HG03108 (cell line): Measurements from ENCODE around the gene ROBO2.
"Not testable (repeated sequence)": the region's sequence is repeated elsewhere in the genome, so short reads cannot be mapped to it uniquely, and the experiment has no call there.

Experiments
- ATAC-seq: cut with Tn5 transposase; IDR thresholded peaks from one replicate; pipeline ENCODE4 v1.9.1; 2021; ENCODE audit warnings: moderate library complexity; ENCODE audit not compliant: unreplicated experiment

The ROBO2 gene

GRCh38 chr3:77404871-77405270 is 365.0 kb downstream of the ROBO2 start:
- no peak for ATAC-seq

DNA sequence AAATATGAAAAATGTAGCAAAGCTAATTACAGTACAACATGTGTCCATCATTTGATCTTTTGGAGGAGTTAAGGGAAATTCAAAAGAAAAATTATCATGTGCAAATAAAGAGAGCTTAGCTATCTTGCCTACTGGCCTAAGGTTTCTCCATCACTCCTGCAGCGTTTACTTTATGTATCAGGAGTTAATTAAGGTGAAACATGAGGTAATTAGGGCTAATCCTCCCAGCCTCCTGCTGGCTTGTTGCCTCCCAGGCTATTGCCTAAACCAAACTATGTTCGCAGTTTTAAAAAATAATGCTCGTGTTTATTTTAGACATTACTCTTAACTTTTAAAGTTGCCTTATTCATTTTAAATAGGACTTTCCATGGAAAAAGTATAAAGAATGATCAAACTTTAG is 367.5 kb downstream of the ROBO2 start:
- ATAC-seq: no peak

DNA sequence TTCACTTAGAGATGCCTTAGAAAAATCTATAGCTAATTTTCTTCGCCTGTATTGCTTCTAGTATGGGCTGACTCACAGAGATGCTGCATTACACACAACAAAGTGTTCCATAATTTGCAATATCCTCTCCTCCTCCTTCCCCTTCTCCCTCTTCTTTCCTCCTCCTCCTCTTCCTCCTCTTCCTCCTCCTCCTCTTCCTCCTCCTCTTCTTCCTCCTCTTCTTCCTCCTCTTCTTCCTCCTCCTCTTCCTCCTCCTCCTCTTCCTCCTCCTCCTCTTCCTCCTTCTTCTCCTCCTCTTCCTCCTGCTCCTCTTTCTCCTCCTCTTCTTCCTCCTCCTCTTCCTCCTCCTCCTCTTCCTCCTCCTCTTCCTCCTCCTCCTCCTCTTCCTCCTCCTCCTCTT is 370.4 kb downstream of the ROBO2 start:
- ATAC-seq: not testable (repeated sequence)

DNA sequence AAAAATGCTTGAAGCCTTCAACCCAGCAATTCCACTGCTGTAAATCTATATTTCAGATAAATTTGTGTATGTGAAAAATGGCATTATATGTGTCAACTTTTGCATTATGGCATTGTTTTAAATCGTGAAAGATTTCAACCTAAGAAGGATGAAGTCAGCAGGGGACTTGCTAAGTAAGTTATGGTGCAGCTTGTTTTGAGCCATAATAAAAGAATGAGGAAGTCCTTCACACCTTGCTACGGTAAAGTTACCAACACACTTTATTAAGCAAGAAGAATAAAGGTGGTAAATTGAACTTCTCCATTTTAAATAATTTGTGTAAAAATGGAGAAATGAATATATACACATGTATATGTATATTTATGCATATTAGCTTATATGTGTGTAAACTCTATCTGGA is 371.4 kb downstream of the ROBO2 start:
- ATAC-seq: no peak

DNA sequence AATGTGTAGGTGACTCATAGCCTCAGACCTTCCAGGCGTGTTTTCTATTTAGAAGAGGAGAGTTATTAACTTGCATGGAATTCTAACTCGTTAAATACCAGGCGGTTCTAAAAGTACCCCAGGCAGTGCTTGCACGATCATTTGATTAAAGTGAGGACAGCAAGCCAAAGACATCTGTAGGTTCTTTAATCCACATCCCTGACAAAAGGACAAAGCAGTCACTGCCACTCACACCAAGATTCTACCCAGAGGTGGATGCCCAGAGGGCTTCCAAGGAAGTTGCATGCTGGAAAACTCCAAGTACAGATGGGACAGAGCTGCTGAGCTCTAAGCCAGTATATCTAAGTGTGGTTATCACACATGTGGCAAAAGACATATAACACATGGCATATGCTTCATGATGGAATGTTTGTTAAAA is 372.1 kb downstream of the ROBO2 start:
- ATAC-seq: no peak

DNA sequence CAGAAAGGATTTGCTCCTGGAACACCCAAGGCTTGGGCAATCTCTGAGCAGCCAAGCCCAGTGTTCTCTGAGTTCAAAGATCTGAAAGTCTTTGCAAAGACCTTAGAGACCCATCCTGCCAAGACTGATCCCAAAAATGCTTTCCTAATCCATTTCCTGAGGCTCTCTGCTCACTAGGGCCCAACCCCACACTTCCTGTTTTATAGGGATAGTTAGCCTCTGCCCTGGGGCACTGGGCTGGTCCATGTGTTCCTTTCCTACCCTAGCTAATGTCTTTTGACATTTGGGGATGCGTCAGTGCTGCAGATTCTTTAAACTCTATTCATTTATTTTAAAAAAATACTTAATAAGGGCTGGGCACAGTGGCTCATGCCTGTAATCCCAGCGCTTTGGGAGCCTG is 372.7 kb downstream of the ROBO2 start:
- no peak for ATAC-seq

DNA sequence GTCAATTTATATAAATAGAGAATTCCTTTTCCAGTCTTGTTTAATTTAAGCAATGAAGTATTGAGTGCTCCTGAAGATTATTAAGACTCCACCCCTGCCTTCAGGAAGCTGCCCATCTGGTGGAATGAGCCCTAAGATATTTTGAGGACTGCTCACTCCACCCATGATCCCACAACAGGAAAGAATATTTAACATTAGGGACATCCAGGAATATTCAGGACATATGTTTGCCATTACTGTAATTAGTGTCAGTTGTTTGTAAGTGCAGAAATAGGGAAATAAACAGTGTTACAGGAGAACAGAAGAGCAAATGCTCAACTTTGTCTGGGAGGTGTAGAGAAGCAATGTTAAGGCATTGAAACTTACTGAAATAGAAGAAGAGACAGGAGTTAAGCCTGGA is 375.0 kb downstream of the ROBO2 start:
- no peak for ATAC-seq

DNA sequence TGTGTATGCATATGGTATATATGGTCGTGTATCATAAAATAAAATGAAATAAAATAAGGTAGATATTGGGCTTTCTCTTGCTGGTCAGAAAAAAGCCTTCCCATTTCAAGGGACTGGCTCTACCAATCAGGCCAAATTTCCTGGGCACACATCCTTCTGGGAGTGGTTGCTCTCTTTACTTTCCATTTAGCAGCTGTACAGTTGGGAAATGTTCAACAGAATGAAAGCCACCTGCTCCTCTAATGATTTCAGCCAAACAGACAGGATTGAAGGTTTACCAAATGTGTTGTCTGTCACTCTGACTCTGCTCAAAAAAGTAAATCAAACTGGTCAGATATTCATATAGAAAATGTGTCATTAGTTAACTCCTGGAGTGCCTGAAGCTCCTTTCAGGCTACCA is 380.4 kb downstream of the ROBO2 start:
- no peak for ATAC-seq

DNA sequence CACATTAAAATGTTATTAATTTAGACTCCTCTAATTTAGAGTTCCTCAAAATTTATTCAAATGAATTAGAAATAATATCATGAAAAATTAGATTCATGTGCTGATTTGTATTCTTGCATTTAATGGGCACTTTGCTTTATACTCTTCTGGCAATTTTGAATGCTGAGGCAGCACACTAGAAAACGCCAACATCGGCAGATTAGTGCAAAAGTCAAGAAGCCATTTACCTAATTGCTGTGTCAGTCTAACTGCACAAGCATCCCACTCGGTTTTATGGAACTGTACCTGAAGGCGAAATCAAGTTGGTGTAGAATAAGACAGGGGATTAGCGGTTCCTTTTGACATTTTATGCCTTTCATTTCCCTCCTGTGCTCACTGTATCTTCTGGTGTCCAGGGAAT is 382.0 kb downstream of the ROBO2 start:
- ATAC-seq: no peak

DNA sequence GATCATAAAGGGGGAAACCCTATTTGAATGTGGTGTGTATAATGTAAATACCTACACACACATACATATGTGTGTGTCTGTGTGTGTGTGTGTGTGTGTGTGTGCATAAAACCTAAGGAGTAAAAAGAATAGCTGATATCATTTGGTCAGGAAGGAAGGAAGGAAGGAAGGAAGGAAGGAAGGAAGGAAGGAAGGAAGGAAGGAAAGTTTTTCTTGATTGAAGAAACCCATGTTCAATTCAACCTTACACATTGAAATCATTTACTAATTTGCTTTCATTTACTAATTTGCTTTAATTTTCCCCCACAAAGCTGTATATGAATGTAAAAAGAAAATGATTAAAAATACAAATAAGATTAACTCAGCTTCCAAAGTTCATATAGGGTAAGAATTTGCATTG is 386.6 kb downstream of the ROBO2 start:
- no peak for ATAC-seq

DNA sequence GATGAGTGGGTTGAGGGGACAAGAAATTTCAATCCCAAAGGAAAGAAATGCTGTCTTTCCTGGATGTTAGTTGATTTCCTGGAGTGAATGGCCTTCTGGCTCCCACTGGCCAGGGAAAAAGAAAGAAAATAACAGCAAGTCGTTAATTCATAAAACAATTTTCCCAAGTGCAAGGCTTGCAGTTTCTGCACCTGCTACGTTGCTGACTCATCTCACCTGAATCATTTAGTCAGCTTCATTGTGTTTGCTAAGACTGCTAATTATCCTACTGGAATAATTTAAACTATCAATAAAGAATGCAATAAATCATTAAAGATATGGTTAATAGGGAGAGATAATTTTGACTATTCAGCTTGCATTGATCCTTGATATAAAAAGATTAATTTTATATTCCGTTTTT is 387.6 kb downstream of the ROBO2 start:
- ATAC-seq: no peak

DNA sequence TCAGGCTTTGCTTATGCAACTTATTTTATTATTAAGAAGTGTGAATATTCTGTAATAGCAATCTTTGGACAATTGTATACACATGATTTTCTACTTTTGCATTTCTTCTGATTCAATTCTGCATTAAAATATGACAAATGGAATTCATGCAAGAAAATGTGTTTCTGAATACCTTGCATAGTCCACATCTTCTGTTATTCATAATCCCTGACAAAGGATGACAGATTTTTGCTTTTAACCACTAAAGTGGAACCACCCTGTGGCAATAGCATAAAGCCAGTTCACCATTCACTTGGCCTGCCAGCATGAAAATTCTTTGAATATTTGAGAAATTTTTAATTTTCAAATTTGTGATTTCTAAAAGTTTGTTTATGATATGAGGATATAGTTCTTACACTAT is 397.0 kb downstream of the ROBO2 start:
- ATAC-seq: no peak

DNA sequence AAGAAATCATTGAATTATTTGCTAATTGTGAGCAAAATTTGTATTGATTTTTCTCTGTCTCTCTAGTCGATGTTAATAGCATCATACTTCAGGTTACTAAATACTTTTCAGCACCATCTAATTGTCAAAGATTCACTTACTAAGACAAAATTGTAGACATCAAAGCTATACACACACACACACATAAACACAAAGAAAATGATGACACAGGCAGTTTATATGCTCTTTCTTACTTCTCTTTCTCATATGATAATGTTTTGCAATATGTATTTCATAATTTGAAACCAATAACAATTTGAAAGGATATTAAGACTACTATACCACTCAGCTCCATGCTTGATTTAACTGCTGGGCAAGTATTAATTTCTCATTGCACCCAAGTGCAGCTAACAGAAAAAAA is 406.2 kb downstream of the ROBO2 start:
- no peak for ATAC-seq

DNA sequence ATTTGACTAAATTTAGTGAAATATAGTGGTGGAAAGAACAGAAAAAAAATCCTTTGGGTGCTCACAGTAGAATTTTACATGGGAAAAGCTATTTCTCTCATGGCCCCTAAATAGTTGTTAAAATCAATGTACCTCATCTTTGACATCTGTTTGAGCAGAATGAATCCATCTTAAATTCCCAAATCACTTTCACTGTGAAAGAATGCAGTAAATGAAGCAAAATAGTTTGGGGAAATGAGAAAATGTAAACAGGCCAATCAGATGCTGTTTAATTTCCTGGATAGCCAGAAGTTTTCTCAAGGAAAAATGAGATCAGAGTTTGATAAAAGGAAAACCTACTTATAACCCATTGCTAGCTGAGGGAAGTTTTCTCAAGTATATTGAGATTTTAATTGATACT is 406.9 kb downstream of the ROBO2 start:
- no peak for ATAC-seq

DNA sequence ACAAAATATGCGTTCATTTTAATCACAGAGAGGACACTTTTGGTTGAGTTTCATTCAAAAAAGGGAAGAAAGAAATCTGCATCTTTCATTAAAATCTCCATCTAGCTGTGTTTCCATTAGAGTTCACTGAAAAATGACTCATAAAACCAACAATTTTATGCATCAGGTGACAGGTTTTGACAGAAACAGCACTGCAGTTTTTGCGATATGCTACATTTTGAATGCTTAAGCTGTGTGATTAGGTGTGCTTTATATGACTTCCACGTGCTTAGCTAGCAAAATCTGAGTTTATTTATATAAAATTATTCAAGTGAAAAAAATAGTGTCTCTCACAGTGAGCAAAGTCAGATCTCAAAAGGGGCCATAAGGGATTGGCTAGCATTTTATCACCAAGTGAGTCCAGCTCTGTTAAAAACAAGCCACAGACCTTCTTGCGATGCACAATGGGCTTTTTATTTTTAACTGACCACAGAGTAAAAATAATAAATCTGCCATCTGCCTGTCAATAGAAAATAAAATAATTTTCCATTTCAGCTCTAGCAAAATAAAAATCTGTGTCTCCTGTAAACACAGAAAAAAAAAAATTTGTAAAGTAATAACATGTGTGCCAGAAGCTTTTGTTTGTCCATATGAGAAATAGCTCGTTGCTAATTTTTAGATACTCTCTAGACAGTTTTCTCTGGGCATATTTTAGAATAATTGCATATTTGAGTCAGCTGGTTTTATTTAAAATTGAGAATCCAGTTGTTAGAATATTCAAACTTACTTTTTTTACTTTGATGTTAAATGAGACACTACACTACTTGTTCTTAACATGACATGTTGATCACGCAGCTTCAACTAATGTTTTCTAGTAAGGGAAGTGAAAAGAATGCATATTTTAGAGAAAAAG is 409.8 kb downstream of the ROBO2 start:
- ATAC-seq: no peak

DNA sequence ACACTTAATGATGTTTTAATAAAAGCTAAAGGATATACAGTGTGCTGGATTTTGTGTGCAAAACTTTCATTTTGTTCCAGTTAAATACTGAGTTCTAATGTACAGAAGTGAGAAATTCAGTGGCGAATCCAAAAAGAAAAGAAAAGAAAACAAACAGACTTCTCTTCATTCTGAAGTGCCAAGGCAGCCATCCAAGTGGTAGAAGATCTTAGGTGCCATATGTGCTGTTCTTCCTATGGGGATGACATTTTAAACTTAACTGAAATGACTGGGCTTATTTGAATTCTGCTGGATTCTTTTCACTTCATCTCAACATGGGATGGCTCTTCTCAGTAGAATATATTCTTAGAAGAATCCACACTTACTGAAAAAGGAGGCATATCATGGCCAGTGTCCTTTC is 416.5 kb downstream of the ROBO2 start:
- no peak for ATAC-seq

GRCh38 chr3:77456906-77457305 is 417.0 kb downstream of the ROBO2 start:
- ATAC-seq: no peak

GRCh38 chr3:77459926-77460325 is 420.0 kb downstream of the ROBO2 start:
- ATAC-seq: no peak

GRCh38 chr3:77460326-77460725 is 420.4 kb downstream of the ROBO2 start:
- ATAC-seq: no peak

DNA sequence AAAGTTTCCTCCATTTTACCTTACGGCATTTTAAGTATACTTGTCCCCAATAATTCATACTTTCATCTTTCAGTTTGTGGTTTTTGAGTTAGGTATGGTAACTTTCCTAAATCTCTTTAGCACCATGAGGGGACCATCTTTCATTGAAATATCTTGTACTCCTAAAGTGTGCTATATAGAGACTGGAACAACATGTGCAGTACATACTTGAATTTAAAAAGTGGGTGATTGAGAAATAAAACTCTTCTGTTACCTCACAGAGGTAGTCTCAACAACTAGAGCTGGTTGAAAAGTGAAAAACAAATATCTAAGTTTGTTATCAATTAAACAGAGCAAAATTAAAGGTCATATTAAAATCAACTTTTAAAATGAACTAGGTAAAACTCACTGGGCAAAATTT is 423.1 kb downstream of the ROBO2 start:
- no peak for ATAC-seq

GRCh38 chr3:77464111-77464688 is 424.3 kb downstream of the ROBO2 start:
- ATAC-seq: no peak

DNA sequence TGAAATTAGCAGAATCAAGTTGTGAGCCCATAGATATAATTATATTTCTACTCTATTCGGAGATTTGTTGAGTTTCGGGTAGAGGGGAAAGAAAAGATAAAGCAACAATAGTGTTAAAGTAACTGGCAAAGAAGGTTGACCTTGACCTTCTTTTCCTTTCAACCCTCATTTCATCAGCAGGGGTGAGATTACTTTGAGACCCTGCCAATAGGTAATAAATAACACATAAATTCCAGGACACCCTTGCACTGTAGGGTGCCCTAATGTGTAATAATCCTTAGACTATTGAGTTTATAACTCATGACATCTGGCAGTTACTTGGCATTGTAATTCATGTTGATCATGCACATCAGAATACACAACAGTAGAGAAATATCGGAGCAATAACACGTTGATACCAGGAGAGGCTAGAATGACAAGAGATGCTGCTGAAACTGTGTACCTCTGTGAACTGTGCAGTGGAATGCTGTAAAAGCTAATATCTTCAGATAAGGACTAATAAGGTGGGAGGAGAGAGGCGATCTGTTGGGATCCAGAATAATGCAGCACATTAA is 426.7 kb downstream of the ROBO2 start:
- no peak for ATAC-seq
